NCI-H1694 (cell line): ENCODE results near the gene KIF4A.
"Not testable (repeated sequence)": the region's sequence is repeated elsewhere in the genome, so short reads cannot be mapped to it uniquely, and the experiment has no call there.

Source experiments
- DNase-seq: peaks from one replicate; lab custom pipeline; 2025; lab: John Stamatoyannopoulos, UW

KIF4A gene, protein sequence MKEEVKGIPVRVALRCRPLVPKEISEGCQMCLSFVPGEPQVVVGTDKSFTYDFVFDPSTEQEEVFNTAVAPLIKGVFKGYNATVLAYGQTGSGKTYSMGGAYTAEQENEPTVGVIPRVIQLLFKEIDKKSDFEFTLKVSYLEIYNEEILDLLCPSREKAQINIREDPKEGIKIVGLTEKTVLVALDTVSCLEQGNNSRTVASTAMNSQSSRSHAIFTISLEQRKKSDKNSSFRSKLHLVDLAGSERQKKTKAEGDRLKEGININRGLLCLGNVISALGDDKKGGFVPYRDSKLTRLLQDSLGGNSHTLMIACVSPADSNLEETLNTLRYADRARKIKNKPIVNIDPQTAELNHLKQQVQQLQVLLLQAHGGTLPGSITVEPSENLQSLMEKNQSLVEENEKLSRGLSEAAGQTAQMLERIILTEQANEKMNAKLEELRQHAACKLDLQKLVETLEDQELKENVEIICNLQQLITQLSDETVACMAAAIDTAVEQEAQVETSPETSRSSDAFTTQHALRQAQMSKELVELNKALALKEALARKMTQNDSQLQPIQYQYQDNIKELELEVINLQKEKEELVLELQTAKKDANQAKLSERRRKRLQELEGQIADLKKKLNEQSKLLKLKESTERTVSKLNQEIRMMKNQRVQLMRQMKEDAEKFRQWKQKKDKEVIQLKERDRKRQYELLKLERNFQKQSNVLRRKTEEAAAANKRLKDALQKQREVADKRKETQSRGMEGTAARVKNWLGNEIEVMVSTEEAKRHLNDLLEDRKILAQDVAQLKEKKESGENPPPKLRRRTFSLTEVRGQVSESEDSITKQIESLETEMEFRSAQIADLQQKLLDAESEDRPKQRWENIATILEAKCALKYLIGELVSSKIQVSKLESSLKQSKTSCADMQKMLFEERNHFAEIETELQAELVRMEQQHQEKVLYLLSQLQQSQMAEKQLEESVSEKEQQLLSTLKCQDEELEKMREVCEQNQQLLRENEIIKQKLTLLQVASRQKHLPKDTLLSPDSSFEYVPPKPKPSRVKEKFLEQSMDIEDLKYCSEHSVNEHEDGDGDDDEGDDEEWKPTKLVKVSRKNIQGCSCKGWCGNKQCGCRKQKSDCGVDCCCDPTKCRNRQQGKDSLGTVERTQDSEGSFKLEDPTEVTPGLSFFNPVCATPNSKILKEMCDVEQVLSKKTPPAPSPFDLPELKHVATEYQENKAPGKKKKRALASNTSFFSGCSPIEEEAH

DNA sequence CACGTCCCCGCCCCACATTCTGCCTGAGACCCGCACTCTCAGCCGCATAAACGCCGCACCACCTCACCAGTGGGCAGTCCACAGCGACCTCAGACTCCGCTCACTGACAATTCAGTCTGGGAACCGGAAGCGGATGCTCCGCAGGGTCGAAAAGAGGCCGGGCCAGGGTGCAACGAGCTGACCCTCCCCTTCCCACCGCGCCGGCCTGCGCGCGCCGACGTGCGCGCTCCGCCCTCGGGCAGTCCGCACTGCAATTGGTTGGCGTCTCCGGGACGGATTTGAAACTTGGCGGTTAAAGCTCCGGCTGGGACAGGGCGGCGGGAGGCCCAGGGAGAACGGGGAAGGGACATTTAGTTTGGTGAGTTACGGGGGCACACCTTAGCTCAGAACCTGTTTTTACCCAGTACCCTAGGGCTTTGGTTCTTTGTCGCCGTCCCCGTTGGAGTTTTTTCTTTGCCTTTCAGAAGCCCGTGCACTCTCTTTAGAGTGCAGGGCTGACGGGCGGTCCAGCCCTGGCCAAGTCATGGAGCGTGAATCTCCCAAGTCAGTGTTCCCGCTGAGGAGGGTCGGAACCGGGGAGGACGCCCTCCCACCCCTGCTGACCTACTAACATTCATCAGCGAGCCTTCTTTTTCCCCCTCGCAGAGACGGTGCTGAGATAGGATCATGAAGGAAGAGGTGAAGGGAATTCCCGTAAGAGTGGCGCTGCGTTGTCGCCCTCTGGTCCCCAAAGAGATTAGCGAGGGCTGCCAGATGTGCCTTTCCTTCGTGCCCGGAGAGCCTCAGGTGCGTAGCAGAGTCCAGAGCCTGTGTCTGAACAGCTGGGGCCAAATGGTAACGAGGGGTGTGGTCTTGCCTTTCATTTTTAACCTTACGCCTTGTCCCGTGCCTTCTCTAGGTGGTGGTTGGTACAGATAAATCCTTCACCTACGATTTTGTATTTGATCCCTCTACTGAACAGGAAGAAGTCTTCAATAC is at the start of gene KIF4A, which contains the start of gene PDZD11:
KIF4A (plus strand) TSS at position 312 of the 978 bp plus-strand sequence; CDS start at position 667, 355 bp downstream.
PDZD11 (minus strand) TSS at position 135 of the 978 bp plus-strand sequence. CDS start 586 bp downstream, outside the sequence.
- peak; percentile 69 for DNase-seq

DNA sequence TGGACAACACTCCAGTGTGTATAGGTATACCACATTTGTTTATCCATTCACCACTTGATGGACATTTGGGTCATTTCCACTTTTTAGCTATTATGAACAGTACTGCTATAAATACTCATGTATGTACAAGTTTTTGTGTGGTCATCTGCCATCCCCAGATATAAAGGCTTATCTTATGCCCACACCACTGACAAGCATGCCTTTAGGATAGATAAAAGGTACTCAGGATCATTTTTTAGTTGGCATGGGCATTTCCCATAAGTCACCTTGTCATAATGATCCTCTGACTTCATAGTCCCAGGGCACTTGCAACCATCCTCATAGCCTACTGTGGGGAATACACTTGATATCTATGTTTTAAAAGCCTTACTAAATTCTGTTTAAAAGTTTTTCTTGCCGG is 49.2 kb upstream of the KIF4A start:
- no peak for DNase-seq

DNA sequence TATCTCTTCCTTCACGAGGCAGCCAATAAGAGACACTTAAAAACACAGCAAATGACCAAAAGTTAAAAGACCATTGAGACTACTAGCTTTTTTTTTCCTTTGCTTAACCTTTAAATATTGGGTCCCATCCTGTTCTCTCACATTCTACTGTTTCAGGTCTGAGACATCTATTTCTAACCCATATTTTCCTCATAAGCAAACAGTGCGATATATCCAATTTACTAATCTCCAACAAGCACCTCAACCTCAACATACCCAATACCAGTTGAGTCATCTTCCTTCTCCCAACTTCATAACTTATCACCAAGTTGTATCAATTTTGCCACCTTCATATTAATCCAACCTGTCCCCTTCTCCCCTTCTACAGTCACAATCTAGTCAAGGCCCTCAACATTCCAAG is 48.4 kb upstream of the KIF4A start:
- DNase-seq = no peak

DNA sequence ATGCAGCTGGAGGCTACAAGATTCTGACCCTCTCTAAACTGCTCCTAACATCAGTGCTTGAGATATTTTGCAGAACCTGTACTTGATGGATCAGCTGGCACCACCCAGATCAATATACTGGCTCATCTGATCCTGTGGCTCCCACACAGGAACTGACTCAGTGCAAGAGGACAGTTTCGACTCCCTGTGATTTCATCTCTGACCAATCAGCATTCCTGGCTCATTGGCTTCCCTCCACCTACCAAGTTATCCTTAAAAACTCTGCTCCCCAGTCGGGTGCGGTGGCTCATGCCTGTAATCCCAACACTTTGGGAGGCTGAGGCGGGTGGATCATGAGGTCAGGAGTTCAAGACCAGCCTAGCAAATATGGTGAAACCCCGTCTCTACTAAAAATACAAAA is 46.3 kb upstream of the KIF4A start:
- DNase-seq = not testable (repeated sequence)

DNA sequence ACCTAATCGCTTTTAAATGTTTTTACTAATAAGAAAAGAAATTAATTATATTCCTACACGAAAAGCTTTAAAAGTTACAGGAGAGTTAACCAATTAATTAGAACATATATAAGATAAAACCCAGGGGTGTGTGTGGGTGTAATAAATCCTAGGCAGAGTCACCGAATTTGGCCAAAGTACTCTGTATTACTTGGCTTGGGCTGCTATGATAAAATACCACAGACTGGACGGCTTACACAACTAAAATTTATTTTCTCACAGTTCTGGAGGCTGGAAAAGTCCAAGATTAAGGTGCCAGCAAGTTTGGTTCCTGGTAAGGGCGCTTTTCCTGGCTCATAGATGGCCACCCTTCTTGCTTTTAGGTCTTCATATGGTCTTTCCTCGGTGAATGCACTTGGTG is 45.0 kb upstream of the KIF4A start:
- no peak for DNase-seq

DNA sequence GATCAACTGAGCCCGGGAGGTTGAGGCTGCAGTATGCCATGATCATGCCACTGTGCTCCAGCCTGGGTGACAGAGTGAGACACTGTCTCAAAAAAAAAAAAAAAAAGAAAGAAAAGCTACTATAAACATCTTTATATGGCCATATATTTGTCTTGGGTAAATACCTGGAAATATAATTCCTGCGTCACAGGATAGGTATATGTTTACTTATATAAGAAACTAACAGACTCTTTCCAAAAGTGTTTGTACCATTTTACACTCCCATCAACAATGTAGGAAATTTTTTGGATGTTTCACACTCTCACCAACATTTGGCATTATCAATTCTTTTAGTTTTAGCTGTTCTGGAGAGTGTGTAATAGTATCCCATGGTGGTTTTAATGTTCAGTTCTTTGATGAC is 42.7 kb upstream of the KIF4A start:
- no peak for DNase-seq

DNA sequence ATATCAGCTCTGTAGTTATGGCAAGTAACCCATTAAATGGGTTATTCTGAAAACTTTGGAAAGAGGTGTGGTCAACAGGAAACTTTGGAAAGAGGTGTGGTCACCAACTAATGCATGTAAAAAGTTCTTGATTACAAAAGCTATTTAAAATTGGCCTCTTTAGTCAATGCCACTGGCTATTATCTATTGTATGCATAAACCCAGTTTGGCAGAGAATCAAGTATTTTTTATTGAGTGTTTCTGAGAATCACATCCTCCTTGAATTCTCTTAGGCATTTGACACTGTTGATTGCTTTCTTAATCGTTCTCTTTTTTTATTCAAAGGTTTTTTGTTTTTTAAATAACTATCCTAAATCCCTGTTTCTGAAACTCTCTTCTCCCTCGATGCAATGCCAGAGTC is 37.4 kb upstream of the KIF4A start:
- no peak for DNase-seq

DNA sequence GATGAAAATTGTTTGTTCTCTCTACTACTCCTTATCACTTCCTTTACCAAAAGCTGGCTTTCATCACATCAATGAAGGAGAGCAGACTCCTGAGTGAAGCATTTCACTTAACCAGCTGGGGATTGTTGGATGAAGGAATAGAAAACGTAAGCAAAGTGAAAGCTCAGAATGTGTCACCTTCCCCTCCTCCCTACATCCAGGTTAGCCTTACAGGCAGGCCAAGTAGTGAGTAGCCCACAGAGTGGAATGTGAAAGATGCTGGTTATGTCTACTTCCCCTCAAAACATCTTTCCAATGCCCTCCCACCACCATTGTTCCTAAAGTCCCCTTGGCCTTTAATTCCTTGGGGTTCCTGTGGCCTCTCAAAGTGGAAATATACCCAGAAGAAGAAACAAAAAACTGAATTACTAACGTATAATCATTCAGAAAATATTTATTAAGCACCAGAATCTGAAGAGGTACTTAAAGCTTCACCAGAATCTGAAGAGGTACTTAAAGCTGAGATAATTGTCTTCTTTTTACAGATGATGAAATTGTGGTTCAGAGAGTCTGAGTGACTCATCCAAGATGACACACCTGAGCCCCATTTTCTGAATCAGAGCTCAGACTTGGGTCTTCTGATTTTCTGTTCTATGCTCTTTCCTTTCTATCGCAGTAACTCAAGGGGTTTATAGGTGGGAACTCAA is 36.4 kb upstream of the KIF4A start:
- no peak for DNase-seq

DNA sequence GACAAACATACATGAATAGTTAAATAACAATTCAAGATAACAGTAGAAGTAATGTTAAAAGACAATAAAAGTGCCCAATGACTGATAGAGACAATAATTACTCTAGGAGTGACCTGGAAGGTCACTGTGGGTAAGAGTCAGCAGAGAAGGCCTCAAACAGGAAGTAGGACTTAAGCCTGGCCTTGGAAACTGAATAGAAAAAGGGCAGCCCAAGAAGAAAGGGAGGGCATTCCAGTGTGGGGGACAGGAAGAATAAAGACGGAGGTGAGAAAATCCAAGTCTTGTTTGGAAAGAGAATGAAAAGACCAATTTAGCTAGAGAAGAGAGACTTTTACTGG is 35.9 kb upstream of the KIF4A start:
- no peak for DNase-seq

DNA sequence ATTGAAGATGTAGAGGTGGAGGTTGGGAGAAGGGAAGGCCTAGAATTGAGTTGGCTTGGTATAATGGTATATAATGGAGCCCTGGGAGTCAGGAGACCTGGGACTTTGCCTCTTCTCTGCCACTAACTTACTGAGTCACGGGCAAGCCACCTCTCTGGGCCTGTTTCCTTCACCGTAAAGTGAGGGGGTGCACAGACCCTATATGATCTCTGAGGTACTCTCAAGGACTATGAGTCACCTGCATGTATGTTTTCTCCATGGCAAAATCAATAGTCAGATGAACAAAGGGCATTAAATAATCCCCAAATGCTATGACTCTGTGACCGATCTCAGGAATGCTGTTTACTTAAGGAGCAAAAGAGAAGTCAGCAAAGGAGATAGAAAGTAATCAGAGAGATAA is 35.0 kb upstream of the KIF4A start:
- DNase-seq = no peak

DNA sequence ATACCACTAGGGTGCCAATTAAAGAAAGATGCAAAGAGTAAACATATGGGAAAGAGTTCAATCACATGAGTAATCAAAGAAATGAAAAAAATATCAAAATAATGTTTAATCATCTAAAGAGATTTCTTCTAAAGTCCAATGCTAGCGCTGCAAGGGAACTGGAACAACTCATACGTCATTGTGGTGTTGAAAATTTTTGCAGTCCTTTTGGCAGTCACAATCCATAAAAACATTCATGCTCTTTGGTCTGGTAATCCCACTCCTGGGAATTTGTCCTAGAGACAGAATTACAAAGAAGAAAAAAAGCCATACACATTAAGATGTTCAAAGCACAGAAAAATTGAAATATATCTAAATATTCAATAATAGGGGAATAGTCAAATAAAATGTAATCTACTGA is 34.5 kb upstream of the KIF4A start:
- DNase-seq = no peak

DNA sequence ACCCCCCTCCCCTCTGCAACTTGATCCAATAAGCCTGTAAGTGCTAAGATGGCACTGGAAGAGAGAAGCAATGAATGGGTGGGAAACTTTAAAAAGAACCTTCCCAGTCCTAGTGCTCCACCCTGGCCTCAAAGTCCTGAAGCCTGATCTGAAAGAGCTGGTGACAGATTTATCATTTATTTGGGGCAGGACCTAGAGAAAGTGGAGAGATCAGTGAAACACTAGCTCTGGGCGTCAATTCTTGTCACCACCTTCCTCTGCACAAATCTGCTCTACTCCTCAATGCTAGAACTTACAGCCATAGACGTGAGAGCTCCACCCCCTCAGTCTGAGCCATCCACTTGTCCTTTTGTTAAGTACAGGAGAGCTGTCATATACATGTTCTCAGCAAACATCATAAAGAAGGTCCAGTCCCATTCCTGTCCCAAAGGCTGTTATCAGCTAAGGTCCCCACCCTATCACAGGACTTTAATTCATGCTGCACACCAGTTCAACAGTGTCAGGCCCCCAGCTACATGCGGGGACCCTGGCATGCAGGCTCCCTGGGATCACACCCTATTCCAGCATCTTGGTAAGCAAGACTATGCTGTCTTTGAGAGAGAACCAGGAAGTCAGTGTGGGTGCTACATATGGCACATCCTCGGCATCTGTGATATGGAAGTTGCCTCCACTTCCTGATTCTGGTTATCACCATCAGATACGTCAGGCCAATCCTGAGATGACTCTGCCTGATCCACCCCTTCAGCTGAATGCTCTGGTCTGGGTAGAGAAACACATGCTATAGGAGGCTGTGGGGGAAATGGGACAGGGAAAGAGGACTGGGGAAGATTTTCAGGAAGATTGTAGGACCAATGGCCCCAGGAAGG is 32.2 kb upstream of the KIF4A start:
- DNase-seq = no peak

DNA sequence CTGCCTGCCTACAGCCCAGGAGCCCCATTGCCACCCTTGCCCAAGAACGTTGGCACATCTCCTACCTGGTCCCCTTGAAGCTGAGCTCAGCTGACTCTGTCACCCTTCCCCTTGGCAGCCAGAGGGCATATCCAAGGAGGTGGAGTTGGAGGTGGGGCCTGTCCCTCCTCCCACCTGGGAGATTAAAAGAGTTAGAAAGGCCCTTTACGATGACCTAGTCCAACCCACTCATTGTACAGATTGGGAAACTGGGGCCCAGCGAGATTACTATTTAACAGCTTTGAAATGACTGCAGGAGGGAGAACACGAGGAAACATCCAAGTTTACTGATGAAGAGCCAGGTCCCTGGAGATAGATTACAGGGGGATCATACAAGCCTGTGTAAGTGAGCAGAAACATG is 29.8 kb upstream of the KIF4A start, which contains the start of gene P2RY4:
P2RY4 (minus strand) TSS at position 101 of the 400 bp plus-strand sequence. CDS start 580 bp downstream, outside the sequence.
- no peak for DNase-seq

DNA sequence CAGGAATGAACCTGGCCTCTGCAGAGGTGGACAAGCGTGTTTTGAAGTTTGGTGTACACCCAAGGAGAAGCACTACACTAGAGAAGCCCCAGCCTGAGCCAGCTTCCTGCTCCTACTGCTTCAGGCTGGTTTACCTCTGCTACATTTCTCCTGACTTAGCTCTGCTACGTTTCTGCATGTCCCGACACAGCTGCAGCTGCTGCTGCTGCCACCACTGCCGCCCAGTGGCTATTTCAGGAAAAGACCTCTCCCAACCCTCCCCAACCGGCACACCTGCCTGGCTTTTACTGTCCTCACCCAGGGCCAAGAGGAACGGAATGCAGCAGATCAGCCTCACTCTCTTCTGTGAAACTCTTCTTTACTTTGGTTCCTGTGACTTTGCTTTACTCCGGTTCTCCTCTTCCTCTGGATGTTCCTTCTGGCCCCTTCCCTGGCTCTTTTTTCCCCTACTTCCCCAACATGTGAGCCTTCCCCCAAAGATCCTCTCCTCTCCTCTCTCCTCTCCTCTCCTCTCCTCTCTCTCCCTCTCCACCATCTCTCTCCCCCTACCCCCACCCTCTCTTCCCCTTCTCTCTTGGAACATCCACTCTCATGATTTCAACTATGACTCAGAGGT is 26.8 kb upstream of the KIF4A start:
- no peak for DNase-seq

DNA sequence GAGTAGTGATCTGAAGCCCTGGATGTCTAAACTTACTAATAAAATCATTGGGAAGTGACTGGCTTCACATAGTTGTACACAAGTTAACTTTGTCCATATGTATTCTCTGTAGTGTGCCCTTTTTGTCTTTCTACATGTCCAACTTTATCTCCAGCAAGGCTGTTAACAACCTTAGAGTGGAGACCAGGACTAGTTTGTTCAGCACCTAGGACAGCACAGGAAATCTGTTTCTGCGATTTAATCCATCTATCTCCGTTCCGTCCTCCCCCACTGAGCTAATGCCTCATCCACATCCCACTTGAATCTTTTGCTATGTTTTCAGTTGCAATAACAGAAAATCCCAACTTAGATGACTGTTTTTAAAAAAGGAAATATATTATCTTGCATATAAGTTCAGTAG is 25.1 kb upstream of the KIF4A start:
- DNase-seq = no peak

DNA sequence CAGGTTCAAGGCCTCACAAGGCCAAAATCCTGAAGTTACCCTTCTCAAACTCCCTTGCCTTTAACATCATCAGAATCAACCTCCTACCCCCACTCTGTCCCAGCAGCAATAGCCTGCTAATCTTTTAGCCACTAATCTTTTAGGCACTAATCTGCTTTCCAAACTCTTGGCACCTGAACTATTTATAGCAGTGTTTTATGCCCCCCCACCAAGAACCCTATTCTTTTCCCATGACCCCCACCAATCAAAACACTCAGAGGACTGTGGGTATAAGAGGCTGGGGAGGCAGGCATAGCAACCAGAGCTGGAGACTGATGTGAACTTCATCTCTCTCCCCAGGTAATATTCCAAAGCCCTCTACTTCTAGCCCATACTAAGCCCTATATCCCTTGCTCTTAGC is 21.9 kb upstream of the KIF4A start, which contains the start of gene ARR3:
ARR3 (plus strand) TSS at position 301 of the 400 bp plus-strand sequence. CDS start 1,052 bp downstream, outside the sequence.
- no peak for DNase-seq

DNA sequence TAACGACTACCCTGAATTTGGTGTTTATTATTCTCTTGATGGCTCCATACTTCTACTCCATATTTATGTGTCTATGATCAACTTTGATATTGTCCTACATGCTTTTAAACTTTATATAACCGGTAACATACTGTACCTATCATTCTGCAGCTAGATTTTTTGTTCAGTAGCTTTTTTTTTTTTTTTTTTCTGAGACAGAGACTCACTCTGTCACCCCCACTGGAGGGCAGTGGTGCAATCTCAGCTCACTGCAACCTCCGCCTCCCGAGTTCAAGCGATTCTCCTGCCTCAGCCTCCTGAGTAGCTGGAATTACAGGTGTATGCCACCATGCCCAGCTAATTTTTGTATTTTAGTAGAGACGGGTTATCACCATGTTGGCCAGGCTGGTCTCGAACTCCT is 15.9 kb upstream of the KIF4A start:
- not testable (repeated sequence) for DNase-seq

DNA sequence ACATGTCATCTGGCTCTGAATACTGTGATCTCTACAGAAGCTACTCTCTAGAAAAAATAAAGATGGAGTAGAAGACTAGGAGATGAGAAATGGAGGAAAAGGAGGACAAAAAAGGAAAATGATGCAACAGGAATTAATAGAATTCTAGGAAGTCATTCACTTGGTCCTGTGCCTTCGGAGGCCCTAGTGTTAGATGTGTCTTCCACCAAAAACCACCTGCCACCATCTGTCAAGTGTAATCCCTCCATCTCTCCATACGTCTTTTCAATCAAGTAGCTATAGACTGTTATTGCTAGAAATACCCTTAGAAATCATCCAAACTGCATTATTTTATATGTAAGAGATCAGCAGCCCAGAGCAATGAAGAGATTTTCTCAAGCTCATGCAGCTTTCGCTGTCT is 10.8 kb upstream of the KIF4A start:
- no peak for DNase-seq

DNA sequence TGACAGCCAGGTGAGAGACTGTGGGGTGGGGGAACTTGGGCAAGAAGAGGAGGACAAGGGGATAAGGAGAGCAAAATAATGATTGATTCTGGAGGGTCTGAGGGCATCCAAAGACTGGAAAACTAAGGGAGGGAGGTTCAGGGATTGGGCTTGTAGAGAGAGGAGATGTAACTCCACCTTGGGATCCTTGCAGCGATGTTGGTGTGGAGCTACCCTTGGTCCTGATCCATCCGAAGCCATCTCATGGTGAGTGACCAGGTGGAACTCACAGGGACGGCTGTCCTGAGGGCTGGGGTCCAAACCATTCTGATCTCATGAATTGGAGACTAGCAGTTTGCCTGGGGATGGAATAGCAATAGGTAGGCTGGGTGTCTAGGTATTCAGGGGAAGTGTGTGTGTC is 9.3 kb upstream of the KIF4A start:
- DNase-seq = no peak
